Pulmonary artery endothelial cell (primary cell): ENCODE measurements around the gene LRIT2. TPM values are rescaled to one million over a fixed set of nuclear protein-coding genes. Genes with fewer than 3 reads are reported as not detected.

Experiments
- DNase-seq: peaks from one replicate; pipeline ENCODE4 v3.0.0-alpha.2; 2011; ENCODE audit warnings: low read depth, low spot score
- total RNA-seq: library from RNA; depleted of rRNA; stranded (reverse); fragments of >200 nt; gene quantifications from 2 replicates; pipeline ENCODE4 v1.2.3, GENCODE V29; 2014

The LRIT2 gene
- total RNA-seq, 1 donor from 2014 or later: not detected

DNA sequence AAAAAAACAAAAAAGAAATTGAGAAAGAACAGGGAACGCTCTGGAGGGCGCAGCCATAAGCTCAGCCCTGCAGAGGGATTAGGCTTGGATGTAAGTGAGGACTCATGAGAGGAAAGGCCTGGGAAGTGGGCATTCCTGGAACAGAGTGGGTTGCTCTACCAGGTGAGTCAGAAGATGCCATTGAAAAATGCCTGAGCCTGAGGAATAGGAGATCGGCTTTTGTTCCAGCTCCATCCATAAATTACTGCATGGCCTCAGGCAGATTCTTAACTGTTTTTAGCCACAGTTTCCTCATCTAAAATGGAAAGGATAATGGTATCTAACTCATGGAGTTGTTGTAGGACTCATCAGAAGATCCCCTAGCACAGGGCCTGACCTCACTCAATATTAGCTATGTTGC, 18.4 kb upstream of the LRIT2 start:
- no peak for DNase-seq

DNA sequence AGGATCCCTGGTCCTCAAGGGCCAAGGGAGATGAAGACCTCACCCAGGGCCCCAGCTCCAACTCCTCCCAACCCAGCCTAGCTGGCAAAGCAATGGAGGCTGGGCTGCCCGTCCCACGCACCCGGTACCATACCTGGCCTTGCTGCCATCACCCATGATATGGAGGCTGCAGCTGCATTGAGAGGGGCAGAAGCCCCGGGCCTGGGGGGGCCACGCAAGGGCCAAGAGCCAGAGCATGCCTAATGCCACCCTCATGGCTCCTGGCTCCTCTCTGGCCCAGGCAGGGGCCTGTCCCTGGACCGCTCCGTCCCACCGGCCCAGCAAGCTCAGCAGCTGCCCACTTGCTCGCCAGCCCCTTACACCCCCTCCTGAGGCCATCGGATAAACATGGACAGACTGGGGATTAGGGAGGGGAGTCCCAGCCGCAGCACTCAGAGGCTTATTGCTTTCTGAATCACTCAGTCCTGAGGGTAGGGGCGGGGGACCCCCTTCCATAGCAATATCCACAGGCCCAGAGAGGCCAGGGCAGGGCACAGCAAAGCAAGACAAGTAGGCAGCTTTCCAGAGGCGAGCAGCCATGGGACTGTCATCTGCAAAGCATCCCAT, 15.9 kb upstream of the LRIT2 start, which contains the start of gene LRIT1:
Gene LRIT1, minus strand, starts transcription at position 362 of the 606 bp plus-strand sequence. Its CDS starts 107 bp downstream, at position 255.
- no peak for DNase-seq

DNA sequence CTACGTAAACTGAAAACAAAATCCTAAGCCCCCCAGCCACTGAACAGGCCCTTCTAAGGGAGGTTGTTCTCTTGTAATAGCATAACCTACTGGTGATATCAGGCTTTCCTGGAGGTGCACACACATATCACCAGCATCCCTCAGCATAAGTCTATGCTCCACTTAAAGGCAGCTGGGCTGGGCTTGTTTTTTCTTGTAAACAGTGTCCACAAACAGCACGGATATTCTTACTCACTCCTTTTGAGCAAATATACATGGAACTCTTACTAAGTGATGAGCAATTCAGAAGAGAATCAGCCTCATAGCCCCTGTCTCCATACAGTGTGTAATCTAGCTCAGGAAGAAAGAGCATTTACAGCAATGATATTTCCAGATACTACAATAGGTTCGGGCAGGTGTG, 13.6 kb upstream of the LRIT2 start:
- DNase-seq: no peak

DNA sequence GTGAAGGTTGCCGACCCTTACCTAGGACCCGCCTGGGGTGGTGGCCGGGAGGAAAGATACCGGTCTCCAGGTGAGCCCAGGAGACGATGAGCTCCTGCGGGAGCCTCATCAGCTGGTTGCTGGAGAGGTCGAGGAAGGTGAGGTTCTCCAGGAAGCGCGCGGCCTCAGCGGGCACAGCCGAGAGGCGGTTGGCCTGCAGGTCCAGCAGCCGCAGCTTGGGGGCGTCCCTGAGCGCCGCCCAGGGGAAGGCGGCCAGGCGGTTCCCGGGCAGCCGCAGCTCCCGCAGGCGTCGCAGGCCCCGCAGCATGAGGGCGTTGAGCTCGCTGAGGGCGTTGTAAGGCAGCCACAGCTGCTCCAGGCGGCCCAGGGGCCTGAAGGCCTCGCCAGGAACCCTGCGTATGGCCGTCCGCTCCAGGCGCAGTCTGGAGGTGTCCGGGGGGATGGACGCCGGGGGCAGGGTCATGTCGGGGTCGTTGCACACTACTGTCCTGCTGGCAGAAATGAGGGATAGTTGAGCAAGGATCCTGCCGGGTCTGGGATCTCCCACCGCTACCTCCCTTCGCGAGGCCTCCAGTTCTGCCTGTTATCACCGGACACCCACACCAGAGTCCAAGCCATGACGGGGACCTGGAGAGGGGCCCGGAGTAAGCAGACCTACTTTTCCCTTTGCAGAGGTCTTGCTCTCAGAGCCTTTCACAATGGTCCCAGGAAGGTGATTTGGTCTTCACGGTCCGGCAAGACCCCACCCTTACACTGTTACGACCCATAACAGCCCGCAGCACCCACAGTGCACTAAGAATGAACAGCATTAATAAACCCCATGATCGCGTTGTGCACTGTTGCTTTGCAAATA, 12.1 kb upstream of the LRIT2 start:
- no peak for DNase-seq

DNA sequence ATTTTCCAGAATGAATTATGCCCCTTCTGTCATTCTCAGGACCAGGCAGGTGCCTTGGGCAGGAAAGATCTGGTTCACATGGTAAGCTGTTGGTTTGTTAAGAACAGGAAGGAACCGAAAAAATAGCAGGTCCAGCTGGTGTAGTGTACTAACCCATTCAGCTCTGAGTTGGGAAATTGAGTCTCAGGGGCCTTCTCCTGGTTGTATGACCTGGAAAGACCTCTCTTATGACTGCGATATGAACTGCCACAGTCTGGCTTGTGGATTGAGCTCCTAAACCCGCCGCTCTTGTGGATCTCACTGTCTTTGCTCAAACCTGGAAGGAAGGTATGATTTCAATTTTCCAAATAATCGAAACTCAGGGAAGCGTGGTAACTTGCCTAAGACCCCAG, 11.5 kb upstream of the LRIT2 start:
- DNase-seq: no peak

DNA sequence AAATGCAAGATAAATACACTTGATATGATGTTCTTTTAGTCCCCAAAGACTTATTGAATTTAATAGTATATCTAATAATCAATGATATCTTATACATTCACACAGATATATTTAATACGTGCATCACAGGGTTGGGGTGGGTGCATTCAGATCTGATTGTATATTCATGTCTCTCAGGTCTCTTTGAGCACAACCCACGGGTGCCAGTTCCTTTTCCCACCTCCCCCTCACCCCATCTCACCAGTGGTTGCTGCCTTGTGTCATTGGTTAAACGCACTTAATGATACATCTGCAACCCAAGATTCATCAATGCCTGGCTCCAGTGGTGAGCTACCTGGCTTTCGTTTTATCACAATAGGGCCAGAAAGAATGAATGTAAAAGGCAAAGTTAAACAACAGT, 9.8 kb upstream of the LRIT2 start:
- DNase-seq: no peak

DNA sequence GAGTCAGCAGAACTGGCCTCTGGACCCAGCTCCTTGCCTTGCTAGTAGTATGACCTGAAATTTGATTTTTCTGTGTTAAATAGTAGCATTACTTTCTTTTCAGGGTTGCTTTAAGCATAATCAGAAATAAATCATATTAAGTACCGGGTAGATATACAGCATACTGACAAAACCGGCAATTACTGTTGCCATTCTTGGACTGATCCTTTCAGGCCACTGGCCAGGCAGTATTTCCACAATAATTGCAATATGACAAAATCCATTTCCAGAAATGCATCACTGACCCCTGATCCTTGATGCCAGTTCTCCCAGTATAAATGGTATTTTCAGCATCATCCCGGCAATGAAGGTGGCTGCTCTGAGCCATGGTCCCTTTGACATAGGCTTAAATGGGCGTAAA, 9.1 kb upstream of the LRIT2 start:
- DNase-seq: no peak

DNA sequence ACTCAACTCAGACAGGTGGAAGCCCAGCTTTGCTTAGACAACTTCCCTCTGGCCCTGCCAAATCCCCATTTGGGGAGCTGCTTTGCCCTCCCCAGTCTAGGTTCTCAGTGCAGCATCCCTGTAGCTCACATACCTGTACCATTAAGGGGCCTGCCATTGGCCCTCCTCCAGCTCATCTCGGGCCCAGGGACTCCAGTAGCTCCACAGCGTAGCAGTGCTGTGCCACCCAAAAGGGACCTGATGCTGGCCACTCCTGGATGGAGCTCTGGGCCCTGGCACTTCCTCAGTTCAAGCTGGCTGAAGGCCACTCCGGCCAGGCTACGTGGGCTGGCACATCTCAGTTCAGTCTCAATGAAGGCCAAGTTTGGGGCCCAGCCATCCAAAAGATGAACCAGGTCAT, 8.6 kb upstream of the LRIT2 start:
- no peak for DNase-seq

DNA sequence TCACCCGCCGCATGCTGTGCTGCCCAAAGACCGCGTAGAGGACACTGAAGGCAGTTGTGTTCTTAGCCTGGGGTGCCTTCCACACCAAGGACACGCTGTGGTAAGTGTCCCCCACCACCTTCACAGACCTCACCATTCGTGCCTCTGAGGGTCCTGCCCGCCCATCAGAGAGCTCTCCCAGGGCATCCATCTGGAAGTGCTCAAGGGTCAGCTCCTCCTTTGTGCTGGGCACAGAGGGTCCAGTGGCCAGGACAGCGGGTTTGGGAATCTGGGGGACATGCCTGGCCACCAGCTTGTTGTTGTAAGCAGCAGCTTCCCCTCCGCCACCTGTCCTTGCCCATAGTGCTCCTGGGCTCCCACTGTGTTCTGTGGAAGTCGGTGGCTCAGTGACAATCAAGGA, 7.0 kb upstream of the LRIT2 start:
- no peak for DNase-seq

DNA sequence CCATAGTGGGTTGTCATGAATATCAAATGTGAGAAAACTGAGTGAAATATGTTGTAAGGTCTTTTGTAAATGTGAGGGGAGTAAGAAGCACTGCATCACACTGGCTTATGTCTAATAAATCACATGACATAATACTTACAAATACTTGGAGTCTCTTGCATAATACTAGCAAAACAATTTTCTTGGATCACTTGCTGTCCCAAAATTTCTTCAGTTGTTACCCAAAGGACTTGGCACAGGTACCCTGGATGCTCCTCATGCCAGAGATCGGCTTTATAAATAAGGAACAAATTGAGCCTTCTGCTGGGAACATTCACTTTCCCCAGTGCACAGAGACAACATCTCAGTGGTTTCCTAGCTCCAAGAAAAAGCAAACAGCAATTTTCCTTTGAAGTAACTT, 5.0 kb upstream of the LRIT2 start:
- no peak for DNase-seq

DNA sequence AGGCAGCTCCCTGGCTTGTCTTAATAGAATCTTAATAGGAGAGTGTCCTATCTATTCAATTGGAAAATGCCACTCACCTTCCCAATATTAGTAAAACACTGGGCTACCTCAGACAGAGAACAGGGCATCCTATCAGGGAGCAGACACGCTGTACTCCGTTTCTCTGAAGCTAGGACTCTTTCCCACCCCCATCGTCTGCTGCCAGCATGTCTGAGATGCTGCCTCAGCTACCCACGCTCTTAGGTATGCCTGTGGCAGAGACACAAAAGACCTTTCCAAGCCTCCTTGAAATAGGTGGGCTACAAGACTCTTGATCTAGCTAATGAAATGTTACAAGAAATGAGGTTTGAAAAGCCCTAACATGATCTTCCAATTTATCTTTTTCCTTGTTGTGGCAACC, 2.5 kb upstream of the LRIT2 start:
- DNase-seq: no peak

DNA sequence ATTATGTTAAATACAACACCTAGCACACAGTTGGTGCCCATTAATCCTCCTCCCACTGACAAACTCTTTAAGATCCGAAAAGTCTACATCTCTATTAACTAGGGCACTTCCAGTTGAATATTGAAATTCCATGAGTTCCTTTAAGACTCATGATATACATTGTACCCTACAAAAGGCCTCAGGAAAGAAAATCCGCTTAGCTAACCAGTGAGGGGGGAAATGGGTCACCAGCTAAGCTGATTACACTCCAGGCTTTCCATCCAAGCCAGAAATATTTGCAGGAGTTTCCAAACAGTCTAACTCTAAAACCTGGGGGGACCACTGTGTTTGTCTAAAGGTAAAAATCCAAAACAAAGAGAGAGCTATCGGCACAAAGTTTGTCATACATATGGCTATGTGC, 1.3 kb upstream of the LRIT2 start:
- DNase-seq: no peak

DNA sequence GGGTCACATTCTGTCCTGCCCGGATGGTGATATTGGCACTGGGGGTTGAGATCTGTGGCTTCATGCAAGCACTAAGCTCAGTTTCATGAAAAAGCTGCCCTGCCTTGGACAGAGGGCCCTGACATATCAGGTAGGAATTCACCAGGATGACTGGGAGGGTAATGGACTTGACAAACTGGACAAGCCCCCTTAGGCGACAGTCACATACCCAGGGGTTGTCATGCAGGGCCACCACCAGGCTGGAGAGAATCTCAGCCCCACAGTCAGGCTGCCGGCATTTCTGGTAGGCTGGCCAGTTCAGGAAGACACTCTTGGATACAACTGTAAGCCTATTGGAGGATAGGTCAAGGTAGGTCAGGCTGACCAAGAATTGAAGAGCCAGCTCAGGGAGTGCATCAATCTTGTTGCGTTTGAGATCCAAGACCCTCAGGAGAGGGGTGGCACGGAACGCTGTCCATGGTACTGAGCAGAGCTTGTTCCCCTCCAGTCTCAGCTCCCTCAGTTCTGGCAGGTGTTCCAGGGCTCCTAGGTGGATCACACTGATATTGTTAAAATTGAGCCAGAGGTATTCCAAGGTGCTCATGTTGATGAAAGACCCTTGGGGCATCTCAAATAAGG, 824 bp downstream of the LRIT2 start:
- DNase-seq: no peak

DNA sequence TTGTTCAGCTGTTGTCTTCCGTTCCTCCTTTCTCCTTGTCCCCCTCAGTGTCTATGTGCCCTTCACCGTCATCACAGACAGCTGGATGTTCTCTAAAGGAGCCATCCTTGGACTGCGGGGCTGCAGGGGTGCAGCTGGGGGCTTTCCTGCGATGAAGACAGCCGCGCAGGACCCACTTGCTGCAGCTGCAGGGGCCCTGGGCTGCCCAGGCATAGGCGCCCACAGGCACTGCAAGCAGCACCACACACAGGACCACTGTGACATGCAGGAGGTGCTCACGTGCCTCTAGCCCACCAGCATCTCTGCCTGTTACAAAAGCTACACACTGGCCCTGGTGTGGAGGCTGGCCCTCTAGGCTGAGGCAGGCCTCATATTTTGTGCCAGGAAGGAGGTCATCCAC, 3.4 kb downstream of the LRIT2 start:
- no peak for DNase-seq

DNA sequence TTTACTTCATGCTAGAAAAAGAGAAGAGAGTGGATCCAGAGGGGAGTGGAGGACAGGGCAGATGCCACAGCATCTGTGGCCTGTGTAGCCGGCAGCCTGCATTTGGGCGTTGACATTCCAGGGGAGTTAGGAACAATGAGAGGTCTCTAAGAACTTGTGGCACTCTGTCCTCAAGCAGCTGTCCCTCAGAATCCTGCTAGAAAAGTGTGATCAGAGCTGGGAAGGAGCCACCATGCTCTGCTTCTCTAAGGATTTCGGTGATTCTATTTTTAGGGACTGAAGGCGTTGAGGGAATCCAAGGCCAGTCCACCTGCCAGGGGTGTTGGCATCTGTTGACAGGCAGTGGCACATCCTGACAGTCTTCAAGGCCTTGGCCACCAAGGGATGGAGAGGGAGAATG, 7.6 kb downstream of the LRIT2 start:
- DNase-seq: no peak

DNA sequence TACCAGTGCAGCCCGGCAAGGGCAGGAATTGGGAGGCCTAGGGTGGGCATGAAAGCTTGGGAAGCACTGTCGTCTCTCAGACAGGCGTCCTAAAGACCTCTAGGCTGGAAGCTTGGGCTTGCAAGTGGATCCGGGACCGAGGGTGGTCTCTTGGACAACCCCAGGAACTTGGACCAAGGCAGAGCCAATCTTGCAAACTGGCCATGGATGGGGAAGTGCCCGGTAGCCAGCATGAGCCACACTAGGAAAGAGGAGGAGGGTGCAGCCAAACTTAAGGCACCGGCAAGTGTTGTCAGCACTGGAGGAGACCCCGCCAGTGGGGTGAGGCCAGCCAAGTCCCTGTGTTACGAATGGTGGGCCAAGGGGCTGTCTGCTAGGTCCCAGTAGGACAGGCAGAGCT, 8.5 kb downstream of the LRIT2 start:
- DNase-seq: no peak

DNA sequence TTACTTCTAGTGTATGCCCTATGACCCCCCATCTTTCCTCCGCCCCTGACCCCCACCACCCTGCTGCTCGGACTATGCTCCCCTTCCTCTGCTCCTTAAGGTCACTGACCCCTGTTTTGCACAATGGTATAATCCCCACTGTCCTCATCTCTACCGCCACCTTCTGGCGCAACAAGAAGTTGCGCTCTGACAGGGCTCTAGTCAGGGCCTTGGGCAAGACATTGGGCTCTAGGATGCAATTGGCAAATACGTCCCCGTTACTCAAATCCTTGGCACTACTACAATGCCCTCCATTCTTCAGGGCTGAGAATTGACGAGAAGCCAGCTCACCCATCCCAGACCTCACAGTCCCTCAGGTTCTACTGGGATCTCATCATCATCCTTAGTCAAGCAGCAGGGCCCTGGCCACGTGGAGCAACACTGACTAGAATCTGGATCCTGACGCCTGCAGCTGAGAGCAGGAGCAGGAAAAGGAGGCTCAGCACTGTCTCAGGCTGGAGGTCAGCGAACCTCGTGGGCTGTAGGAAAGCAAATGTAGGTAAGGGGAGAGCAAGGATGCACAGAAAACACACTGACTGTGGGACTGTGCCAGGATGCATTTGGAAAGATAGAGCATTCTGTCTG, 10.6 kb downstream of the LRIT2 start:
- no peak for DNase-seq

DNA sequence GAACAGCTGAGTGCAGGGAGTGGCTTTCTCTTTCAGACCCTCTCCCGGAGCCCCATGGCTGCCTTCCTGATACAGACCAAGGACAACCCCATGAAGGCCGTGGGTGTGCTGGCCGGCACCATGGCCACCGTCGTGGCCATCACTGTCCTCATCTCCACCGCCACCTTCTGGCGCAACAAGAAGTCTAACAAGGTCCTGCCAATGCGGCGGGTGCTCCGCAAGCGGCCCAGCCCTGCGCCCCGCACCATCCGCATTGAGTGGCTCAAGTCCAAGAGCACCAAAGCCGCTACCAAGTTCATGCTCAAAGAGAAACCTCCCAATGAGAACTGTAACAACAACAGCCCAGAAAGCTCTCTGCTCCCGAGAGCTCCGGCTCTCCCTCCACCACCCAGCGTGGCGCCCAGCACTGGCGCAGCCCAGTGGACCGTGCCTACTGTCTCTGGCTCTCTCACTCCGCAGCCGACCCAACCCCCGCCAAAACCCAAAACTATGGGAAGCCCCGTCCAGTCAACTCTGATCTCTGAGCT, 11.2 kb downstream of the LRIT2 start:
- no peak for DNase-seq

DNA sequence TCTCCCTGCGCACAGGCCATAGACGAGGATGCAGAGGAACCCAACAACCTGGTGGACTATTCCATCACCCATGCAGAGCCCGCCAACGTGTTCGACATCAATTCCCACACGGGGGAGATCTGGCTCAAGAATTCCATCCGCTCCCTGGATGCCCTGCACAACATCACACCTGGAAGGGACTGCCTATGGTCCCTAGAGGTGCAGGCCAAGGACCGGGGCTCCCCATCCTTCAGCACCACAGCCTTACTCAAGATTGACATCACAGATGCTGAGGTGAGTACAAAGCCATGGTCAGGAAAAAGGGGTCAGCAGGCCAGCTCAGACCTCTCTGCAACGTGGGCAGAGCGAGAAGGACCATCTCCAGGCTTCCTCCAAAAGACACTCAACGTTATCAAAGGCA, 12.3 kb downstream of the LRIT2 start:
- DNase-seq: no peak

DNA sequence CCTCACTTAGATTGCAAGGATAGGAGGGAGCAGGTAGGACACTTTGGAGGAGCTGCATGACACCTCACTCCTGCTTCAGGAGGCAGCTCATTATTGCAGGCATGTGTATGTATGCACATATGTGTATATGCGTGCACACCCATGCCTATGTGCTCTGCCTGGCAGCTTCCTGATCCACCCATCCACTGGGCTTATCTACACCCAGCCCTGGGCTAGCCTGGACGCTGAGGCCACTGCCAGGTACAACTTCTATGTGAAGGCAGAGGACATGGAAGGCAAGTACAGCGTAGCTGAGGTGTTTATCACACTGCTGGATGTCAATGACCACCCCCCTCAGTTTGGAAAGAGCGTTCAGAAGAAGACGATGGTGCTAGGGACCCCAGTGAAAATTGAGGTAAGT, 13.3 kb downstream of the LRIT2 start:
- DNase-seq: no peak

DNA sequence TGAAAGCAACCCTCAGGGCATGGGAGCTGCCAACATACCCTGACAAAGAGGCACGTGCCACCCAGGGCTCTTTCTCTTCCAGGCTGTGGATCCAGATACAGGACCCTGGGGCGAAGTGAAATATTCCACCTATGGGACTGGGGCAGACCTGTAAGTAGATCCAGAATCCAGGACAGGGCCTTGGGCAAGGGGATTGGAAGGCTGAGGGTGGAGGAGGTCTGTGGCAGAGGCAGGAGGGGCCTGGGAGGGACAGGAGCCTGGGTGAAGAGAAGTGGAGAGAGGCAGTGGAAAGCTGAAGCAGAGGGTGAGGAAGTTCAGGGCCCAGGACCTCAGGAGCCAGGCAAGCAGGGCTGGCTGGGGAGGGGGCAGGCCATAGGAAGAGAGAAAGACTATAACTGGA, 13.8 kb downstream of the LRIT2 start:
- no peak for DNase-seq

DNA sequence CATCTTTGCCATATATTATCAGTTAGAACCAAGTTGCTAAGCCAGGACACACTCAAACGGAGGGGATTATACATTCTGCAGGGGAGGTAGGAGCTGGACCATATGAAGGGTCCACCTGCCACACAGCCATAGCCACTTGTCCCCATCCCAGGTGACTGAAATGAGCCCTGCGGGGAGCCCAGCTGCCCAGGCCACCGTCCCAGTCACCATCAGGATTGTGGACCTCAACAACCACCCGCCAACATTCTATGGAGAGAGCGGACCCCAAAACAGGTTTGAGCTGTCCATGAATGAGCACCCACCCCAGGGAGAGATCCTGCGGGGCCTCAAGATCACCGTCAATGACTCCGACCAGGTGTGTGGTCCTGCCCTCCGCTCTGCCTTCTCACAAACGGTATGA, 17.3 kb downstream of the LRIT2 start:
- DNase-seq: no peak
